HL-60 (cell line): ENCODE data around the gene INPP5B.

Experiments used
- DNase-seq, 2 experiments: peaks; one replicate each; pipeline ENCODE4 v3.0.0-alpha.2; 2010 to 2020; ENCODE audit warnings: low read depth in 1 of 2, low spot score in 1 of 2
- H3K27ac ChIP-seq: fragments of 250-450 bp; sonication (Bioruptor Pico); replicated peaks from 2 replicates; pipeline ENCODE4 v1.5.1; 2020; ENCODE audit warnings: mild to moderate bottlenecking, moderate library complexity
- H3K27me3 ChIP-seq: fragments of 250-450 bp; sonication (Bioruptor Pico); 2 replicates; pipeline ENCODE4 v1.5.1; 2021; ENCODE audit warnings: mild to moderate bottlenecking, moderate library complexity; ENCODE audit not compliant: insufficient read depth, poor library complexity, severe bottlenecking
- H3K4me3 ChIP-seq: replicated peaks from 2 replicates; pipeline ENCODE4 v1.5.1; 2011; ENCODE audit warnings: mild to moderate bottlenecking, control low read depth, low read length; ENCODE audit not compliant: insufficient read depth
- GABPA ChIP-seq: IDR thresholded peaks from 2 replicates; pipeline ENCODE4 v1.6.1; 2012; ENCODE audit warnings: low read depth
- POLR2AphosphoS5 ChIP-seq: IDR thresholded peaks from 2 replicates; pipeline ENCODE4 v1.6.1; 2012; ENCODE audit warnings: low read depth
- SPI1 ChIP-seq: IDR thresholded peaks from 2 replicates; pipeline ENCODE4 v1.6.1; 2012; ENCODE audit warnings: low read depth, mild to moderate bottlenecking, borderline replicate concordance
- TF ChIP-seq, protein P1 (sequence below): IDR thresholded peaks from one replicate; pipeline ENCODE4 v1.5.1; 2011; ENCODE audit warnings: low read length, control low read depth, inconsistent platforms; ENCODE audit not compliant: insufficient read depth
- TF ChIP-seq, protein P2 (sequence below): IDR thresholded peaks from 2 replicates; pipeline ENCODE4 v1.6.1; 2012; ENCODE audit warnings: low read depth; ENCODE audit not compliant: insufficient replicate concordance

Gene INPP5B

DNA sequence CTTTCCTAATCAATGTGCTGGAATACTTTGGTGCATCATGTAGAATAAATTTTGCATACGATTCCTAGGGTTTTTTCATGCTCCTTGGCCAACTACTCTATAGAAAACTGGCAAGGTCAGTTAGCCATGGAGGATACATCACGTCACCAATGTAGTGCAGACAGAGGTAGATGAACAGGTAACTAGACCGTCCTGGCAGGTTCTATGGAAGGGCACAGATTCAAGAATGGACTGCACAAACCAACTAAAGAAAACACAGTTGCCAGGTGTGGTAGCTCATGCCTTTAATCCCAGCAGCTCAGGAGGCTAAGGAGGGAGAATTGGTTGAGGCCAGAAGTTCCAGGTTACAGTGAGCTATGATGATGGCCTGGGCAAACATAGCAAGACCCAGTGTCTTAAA is 97.4 kb downstream of the INPP5B start:
- no peaks in the 10 kb centered on the region for H3K27me3 ChIP-seq
- no peak for TF ChIP-seq SPI1
- TF ChIP-seq POLR2AphosphoS5, result no peak
- TF ChIP-seq, protein P1, sequence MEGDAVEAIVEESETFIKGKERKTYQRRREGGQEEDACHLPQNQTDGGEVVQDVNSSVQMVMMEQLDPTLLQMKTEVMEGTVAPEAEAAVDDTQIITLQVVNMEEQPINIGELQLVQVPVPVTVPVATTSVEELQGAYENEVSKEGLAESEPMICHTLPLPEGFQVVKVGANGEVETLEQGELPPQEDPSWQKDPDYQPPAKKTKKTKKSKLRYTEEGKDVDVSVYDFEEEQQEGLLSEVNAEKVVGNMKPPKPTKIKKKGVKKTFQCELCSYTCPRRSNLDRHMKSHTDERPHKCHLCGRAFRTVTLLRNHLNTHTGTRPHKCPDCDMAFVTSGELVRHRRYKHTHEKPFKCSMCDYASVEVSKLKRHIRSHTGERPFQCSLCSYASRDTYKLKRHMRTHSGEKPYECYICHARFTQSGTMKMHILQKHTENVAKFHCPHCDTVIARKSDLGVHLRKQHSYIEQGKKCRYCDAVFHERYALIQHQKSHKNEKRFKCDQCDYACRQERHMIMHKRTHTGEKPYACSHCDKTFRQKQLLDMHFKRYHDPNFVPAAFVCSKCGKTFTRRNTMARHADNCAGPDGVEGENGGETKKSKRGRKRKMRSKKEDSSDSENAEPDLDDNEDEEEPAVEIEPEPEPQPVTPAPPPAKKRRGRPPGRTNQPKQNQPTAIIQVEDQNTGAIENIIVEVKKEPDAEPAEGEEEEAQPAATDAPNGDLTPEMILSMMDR, result no peak
- TF ChIP-seq, protein P2, sequence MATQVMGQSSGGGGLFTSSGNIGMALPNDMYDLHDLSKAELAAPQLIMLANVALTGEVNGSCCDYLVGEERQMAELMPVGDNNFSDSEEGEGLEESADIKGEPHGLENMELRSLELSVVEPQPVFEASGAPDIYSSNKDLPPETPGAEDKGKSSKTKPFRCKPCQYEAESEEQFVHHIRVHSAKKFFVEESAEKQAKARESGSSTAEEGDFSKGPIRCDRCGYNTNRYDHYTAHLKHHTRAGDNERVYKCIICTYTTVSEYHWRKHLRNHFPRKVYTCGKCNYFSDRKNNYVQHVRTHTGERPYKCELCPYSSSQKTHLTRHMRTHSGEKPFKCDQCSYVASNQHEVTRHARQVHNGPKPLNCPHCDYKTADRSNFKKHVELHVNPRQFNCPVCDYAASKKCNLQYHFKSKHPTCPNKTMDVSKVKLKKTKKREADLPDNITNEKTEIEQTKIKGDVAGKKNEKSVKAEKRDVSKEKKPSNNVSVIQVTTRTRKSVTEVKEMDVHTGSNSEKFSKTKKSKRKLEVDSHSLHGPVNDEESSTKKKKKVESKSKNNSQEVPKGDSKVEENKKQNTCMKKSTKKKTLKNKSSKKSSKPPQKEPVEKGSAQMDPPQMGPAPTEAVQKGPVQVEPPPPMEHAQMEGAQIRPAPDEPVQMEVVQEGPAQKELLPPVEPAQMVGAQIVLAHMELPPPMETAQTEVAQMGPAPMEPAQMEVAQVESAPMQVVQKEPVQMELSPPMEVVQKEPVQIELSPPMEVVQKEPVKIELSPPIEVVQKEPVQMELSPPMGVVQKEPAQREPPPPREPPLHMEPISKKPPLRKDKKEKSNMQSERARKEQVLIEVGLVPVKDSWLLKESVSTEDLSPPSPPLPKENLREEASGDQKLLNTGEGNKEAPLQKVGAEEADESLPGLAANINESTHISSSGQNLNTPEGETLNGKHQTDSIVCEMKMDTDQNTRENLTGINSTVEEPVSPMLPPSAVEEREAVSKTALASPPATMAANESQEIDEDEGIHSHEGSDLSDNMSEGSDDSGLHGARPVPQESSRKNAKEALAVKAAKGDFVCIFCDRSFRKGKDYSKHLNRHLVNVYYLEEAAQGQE, result no peak
- no peak for TF ChIP-seq GABPA
- H3K27ac ChIP-seq, result peak overlapping the region; percentile 86
- H3K4me3 ChIP-seq, result no peak overlapping the region
- no peak for DNase-seq

DNA sequence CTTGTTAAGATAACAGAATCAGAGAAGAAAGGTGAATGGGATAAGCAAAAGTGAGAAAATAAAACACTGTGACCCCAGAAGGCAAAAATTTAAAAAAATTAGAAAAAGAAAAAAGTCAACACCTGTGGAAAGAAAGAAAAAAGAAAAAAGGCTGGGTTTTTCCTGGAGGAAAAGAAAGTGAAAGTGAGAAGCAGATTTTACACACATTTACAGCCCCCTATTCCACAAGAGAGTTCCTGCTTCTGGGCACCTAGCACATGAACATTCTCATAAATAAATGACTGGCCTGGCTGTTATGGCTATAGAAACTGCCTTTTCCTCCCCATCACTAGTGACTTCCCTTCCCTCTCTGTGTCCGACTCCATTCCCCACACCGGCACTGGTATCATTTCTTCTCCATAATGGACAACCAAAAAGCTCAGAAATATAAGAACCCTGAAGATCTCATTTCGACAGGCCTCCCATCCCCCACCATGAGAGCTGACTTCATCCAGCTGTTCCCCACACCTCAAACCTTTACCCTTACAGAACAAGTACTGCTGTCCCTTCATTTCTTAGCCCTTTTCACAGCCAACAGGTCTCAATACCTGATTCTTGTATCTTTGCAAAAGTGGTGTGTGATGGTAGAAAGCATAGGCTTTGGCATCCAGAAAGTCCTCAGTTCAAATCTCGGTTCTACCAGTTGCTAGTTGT is 100.1 kb downstream of the INPP5B start:
- peak in 1 of 2 experiments; percentile 31 for DNase-seq
- peak overlapping the region; percentile 86 for H3K27ac ChIP-seq
- TF ChIP-seq POLR2AphosphoS5 (no peak), GABPA (no peak)
- H3K4me3 ChIP-seq, result no peak overlapping the region
- H3K27me3 ChIP-seq, result no peaks in the 10 kb centered on the region

DNA sequence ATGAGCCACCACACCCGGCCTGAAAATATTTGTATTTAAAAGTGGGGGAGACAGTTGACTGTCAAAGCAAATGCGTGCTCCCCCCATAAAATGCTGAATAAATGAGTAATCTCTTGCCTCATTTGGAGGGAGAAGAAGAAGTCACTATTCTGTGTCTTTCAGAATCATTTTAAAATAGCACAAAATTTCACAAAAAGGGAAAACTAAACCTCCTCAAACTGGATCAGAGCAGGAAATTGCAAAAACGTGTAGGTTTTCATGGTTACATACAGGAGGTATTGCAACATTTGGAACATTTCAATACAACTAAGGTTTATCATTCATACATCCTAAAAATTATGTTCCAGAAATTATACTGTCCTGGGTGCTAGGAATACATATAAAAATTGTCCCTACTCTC is 101.1 kb downstream of the INPP5B start:
- no peak overlapping the region for H3K4me3 ChIP-seq
- H3K27ac ChIP-seq, result peak overlapping the region; percentile 86
- DNase-seq, result peak; percentile 29 to 62
- H3K27me3 ChIP-seq, result no peaks in the 10 kb centered on the region
- peak; percentile 26; the same call in 1 of the 2 replicates for TF ChIP-seq GABPA
- TF ChIP-seq, protein P1, result no peak
- no peak; the same call in 1 of the 2 replicates for TF ChIP-seq POLR2AphosphoS5
- TF ChIP-seq, protein P2, result no peak
- TF ChIP-seq SPI1, result peak; percentile 34; the same call in 1 of the 2 replicates

DNA sequence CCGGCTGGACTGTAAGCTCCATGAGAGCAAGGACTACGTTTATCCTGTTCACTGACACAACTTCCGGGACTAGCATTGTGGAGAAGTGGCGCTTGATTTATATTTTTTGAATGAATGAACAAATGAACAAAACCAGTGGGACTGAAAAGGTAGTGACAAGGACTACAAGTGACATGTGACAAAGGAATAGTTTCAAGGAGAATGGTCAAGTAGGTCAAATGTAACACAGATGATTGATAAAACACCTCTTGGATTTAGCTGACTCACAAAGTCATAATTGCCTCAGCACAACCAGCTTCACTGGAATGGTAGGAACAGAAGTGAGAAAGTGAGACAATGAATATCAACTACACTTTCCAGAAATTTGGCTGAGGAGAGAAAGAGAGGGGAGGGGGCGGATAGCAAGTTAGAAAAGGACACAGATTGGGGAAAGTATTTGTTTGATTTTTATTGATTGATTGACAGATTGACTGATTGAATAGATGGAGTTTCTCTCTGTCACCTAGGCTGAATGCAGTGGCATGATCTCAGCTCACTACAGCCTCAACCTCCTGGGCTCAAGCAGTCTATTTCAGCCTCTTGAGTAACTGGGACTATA is 101.7 kb downstream of the INPP5B start:
- DNase-seq, result no peak
- Histone ChIP-seq H3K4me3 (no peak overlapping the region), H3K27me3 (no peaks in the 10 kb centered on the region), H3K27ac (peak overlapping the region; percentile 86)
- TF ChIP-seq POLR2AphosphoS5 (no peak), GABPA (no peak), SPI1 (no peak)
- TF ChIP-seq, protein P1, result no peak
- TF ChIP-seq, protein P2, result no peak
